IPS DF 6.9 (cell line): Measurements from ENCODE around the gene TRIM8.

Experiments used
- DNase-seq: peaks from one replicate; pipeline ENCODE4 v3.0.0-alpha.2; 2013; ENCODE audit warnings: low read depth, low spot score
- H3K27ac ChIP-seq: one replicate; pipeline ENCODE4 v1.5.1; 2013; ENCODE audit warnings: low read length, control low read depth
- H3K27me3 ChIP-seq: 2 replicates; pipeline ENCODE4 v1.6.1; 2013; ENCODE audit warnings: mild to moderate bottlenecking, low read length; ENCODE audit not compliant: control insufficient read depth, insufficient read depth
- H3K36me3 ChIP-seq: 2 replicates; pipeline ENCODE4 v1.6.1; 2013; ENCODE audit warnings: low read length; ENCODE audit not compliant: control insufficient read depth, insufficient read depth
- H3K4me1 ChIP-seq: 2 replicates; pipeline ENCODE4 v1.6.1; 2013; ENCODE audit warnings: low read length; ENCODE audit not compliant: control insufficient read depth, insufficient read depth
- H3K4me3 ChIP-seq: 2 replicates; pipeline ENCODE4 v1.5.1; 2013; ENCODE audit warnings: mild to moderate bottlenecking, low read length
- H3K9me3 ChIP-seq: 2 replicates; pipeline ENCODE4 v1.6.1; 2013; ENCODE audit warnings: low read length, inconsistent platforms; ENCODE audit not compliant: control insufficient read depth, insufficient read depth
- WGBS: extraction: QIAGEN DNeasy Blood & Tissue Kit; methylation state at CpG from one replicate; pipeline ENCODE4 v1.1.7; 2013; ENCODE audit warnings: mixed read lengths, missing lambda C conversion rate; ENCODE audit not compliant: insufficient read length, insufficient coverage; 5-methylcytosine and 5-hydroxymethylcytosine counted together

TRIM8 gene

GRCh38 chr10:102645388-102645740 is 1.1 kb downstream of the TRIM8 start:
- no peak overlapping the region for H3K27ac ChIP-seq
- peaks cover 16% of the 10 kb centered on the region for H3K4me1 ChIP-seq
- WGBS = no CpG with 5 or more reads among the region's 12 CpGs
- H3K4me3 ChIP-seq = peak overlapping the region; percentile 52; the same call in 1 of the 2 replicates
- no peaks in the 10 kb centered on the region for H3K9me3 ChIP-seq
- no peak for DNase-seq
- no peaks in the 10 kb centered on the region for H3K27me3 ChIP-seq
- H3K36me3 ChIP-seq = no peaks in the 10 kb centered on the region

GRCh38 chr10:102645741-102646609 is 1.7 kb downstream of the TRIM8 start:
- no CpG with 5 or more reads among the region's 29 CpGs for WGBS
- no peaks in the 10 kb centered on the region for H3K36me3 ChIP-seq
- no peaks in the 10 kb centered on the region for H3K27me3 ChIP-seq
- H3K4me3 ChIP-seq = peak overlapping the region; percentile 52; the same call in 1 of the 2 replicates
- H3K27ac ChIP-seq = no peak overlapping the region
- H3K4me1 ChIP-seq = peaks cover 17% of the 10 kb centered on the region
- DNase-seq = no peak
- H3K9me3 ChIP-seq = no peaks in the 10 kb centered on the region

- H3K36me3 ChIP-seq = no peaks in the 10 kb centered on the region
- H3K27ac ChIP-seq = no peak overlapping the region
- no CpG with 5 or more reads among the region's 18 CpGs for WGBS
- DNase-seq = no peak
- H3K9me3 ChIP-seq = no peaks in the 10 kb centered on the region
- H3K4me1 ChIP-seq = peaks cover 21% of the 10 kb centered on the region
- H3K27me3 ChIP-seq = no peaks in the 10 kb centered on the region
- no peak overlapping the region; the same call in 1 of the 2 replicates for H3K4me3 ChIP-seq
These were observed 2.5 kb downstream of the TRIM8 start for GRCh38 chr10:102646610-102647442.

GRCh38 chr10:102647443-102648268 is 3.4 kb downstream of the TRIM8 start:
- H3K4me3 ChIP-seq = no peak overlapping the region
- H3K27me3 ChIP-seq = no peaks in the 10 kb centered on the region
- H3K9me3 ChIP-seq = no peaks in the 10 kb centered on the region
- H3K27ac ChIP-seq = no peak overlapping the region
- no CpG with 5 or more reads among the region's 7 CpGs for WGBS
- H3K4me1 ChIP-seq = peaks cover 21% of the 10 kb centered on the region
- no peaks in the 10 kb centered on the region for H3K36me3 ChIP-seq
- DNase-seq = no peak

GRCh38 chr10:102648269-102648888 is 4.1 kb downstream of the TRIM8 start:
- WGBS = no CpG with 5 or more reads among the region's 12 CpGs
- peaks cover 21% of the 10 kb centered on the region for H3K4me1 ChIP-seq

GRCh38 chr10:102648889-102649796 is 4.9 kb downstream of the TRIM8 start:
- H3K36me3 ChIP-seq = no peaks in the 10 kb centered on the region
- H3K9me3 ChIP-seq = no peaks in the 10 kb centered on the region
- no CpG with 5 or more reads among the region's 25 CpGs for WGBS
- DNase-seq = no peak
- no peaks in the 10 kb centered on the region for H3K27me3 ChIP-seq
- H3K4me3 ChIP-seq = no peak overlapping the region
- peaks cover 21% of the 10 kb centered on the region for H3K4me1 ChIP-seq
- no peak overlapping the region for H3K27ac ChIP-seq

More at GRCh38 chr10:102648269-102648888, 4.1 kb downstream of the TRIM8 start:
- DNase-seq = no peak
- H3K27me3 ChIP-seq = no peaks in the 10 kb centered on the region
- H3K4me3 ChIP-seq = no peak overlapping the region
- no peak overlapping the region for H3K27ac ChIP-seq
- no peaks in the 10 kb centered on the region for H3K9me3 ChIP-seq
- no peaks in the 10 kb centered on the region for H3K36me3 ChIP-seq

GRCh38 chr10:102649797-102650654 is 5.7 kb downstream of the TRIM8 start:
- no peaks in the 10 kb centered on the region for H3K9me3 ChIP-seq
- no peak for DNase-seq
- no CpG with 5 or more reads among the region's 12 CpGs for WGBS
- H3K27me3 ChIP-seq = no peaks in the 10 kb centered on the region
- no peak overlapping the region for H3K4me3 ChIP-seq
- H3K36me3 ChIP-seq = peaks cover 3% of the 10 kb centered on the region; the same call in 1 of the 2 replicates
- H3K4me1 ChIP-seq = peaks cover 21% of the 10 kb centered on the region
- H3K27ac ChIP-seq = no peak overlapping the region

- no CpG with 5 or more reads among the region's 11 CpGs for WGBS
- DNase-seq = no peak
These were observed 6.6 kb downstream of the TRIM8 start for GRCh38 chr10:102650655-102651454.

More at GRCh38 chr10:102650655-102651454, 6.6 kb downstream of the TRIM8 start:
- Histone ChIP-seq H3K27me3 (no peaks in the 10 kb centered on the region), H3K36me3 (peaks cover 5% of the 10 kb centered on the region; the same call in 1 of the 2 replicates), H3K27ac (no peak overlapping the region), H3K4me1 (peaks cover 21% of the 10 kb centered on the region), H3K9me3 (no peaks in the 10 kb centered on the region), H3K4me3 (no peak overlapping the region)
